BLaER1 (cell line): ENCODE data around the gene KIF26B.
A peak's percentile ranks its signal among the peaks of the same experiment; 100 is the strongest.

ENCODE experiments used
- H3K27ac ChIP-seq: shearing (Covaris generic); formaldehyde crosslinking; 2 replicates; pipeline ENCODE4 v1.8.1; 2022
- H3K27me3 ChIP-seq: shearing (Covaris generic); formaldehyde crosslinking; 2 replicates; pipeline ENCODE4 v1.8.1; 2022
- H3K36me3 ChIP-seq: shearing (Covaris generic); formaldehyde crosslinking; 2 replicates; pipeline ENCODE4 v1.8.1; 2022
- H3K4me1 ChIP-seq: shearing (Covaris generic); formaldehyde crosslinking; 2 replicates; pipeline ENCODE4 v1.8.1; 2022
- H3K4me2 ChIP-seq: shearing (Covaris generic); formaldehyde crosslinking; 2 replicates; pipeline ENCODE4 v1.8.1; 2022
- H3K4me3 ChIP-seq: shearing (Covaris generic); formaldehyde crosslinking; 2 replicates; pipeline ENCODE4 v1.8.1; 2022
- H3K9ac ChIP-seq: shearing (Covaris generic); formaldehyde crosslinking; 2 replicates; pipeline ENCODE4 v1.8.1; 2022
- H3K9me3 ChIP-seq: shearing (Covaris generic); formaldehyde crosslinking; 2 replicates; pipeline ENCODE4 v1.8.1; 2022
- H4K20me1 ChIP-seq: shearing (Covaris generic); formaldehyde crosslinking; 2 replicates; pipeline ENCODE4 v1.8.1; 2022
- Cebpa-rat ChIP-seq: shearing (Covaris generic); IDR thresholded peaks from 2 replicates; pipeline ENCODE4 v1.8.1; 2022

Gene KIF26B

DNA sequence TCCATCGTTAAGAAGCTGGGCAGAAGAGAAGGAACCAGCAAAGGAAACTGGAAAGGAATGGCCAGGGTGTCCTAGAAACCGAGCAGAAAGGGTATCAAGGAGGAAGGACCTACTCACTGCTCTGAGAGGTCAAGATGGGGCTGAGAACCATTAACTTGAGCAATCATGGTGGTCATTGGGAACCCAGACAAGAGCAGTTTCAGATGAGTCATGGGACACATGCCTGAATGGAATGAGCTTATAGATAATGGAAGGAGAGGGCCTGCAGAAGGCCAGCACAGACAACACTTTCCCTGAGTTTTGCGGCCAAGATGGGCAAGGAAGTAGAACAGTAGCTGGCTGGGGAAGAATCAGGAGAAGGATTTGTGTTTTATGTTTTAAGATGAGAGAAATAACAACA lies 383.2 kb downstream of the KIF26B start:
- H3K4me1 ChIP-seq, result no peaks in the 10 kb centered on the region
- H3K4me2 ChIP-seq, result no peak overlapping the region
- H3K9ac ChIP-seq, result no peak overlapping the region
- no peaks in the 10 kb centered on the region for H3K27me3 ChIP-seq
- H4K20me1 ChIP-seq, result no peaks in the 10 kb centered on the region
- no peak for TF ChIP-seq Cebpa-rat
- no peaks in the 10 kb centered on the region for H3K9me3 ChIP-seq
- H3K36me3 ChIP-seq, result no peaks in the 10 kb centered on the region
- no peak overlapping the region for H3K4me3 ChIP-seq
- no peak overlapping the region for H3K27ac ChIP-seq

DNA sequence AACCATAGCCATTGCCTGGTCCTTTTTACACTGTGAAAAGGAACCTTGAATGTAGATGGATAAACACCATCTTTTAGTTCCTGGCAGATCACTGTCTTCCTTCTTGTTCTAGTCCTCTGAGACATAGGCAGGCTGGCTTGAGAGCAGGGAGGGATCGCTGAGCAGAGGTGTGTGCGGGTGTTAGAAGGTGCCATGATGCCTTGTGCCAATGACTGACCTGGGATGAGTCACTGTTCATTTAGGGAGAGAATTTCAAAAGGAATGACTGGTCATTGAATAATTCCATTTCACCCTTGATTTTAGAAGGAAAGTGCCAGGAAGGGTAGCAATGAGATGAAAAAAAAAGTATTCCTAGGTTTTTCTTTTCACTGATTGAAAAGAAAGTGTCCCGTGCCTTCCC lies 383.9 kb downstream of the KIF26B start:
- Histone ChIP-seq H4K20me1 (no peaks in the 10 kb centered on the region), H3K27me3 (no peaks in the 10 kb centered on the region)
- no peak for TF ChIP-seq Cebpa-rat

DNA sequence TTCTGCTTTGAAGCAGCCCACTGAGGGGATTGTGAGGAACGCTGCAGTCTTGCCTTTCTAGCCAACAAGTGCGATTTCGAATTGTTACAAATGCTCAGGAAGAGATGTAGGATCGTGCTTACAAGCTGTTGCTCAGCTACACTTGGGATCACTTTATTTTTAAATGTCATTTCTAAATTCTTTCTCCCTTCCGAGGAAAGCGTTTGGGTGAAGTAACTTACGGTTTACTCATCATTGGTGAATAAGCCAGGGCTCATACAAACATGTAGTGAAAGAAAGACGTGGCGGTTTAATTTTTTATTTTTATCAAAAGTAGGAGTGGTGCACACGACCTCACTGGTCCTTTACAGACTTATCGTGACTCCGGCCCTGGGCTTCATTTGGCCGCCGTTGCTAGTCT lies 386.6 kb downstream of the KIF26B start:
- no peak for TF ChIP-seq Cebpa-rat
- H3K4me3 ChIP-seq, result no peak overlapping the region
- H3K4me1 ChIP-seq, result no peaks in the 10 kb centered on the region
- no peak overlapping the region for H3K9ac ChIP-seq
- no peak overlapping the region for H3K4me2 ChIP-seq
- no peak overlapping the region for H3K27ac ChIP-seq
- H3K36me3 ChIP-seq, result no peaks in the 10 kb centered on the region
- no peaks in the 10 kb centered on the region for H3K9me3 ChIP-seq
- H4K20me1 ChIP-seq, result no peaks in the 10 kb centered on the region
- no peaks in the 10 kb centered on the region for H3K27me3 ChIP-seq

More for the DNA sequence above, 383.9 kb downstream of the KIF26B start:
- Histone ChIP-seq H3K9me3 (no peaks in the 10 kb centered on the region), H3K9ac (no peak overlapping the region), H3K4me3 (no peak overlapping the region), H3K36me3 (no peaks in the 10 kb centered on the region), H3K4me1 (no peaks in the 10 kb centered on the region), H3K4me2 (no peak overlapping the region), H3K27ac (no peak overlapping the region)

DNA sequence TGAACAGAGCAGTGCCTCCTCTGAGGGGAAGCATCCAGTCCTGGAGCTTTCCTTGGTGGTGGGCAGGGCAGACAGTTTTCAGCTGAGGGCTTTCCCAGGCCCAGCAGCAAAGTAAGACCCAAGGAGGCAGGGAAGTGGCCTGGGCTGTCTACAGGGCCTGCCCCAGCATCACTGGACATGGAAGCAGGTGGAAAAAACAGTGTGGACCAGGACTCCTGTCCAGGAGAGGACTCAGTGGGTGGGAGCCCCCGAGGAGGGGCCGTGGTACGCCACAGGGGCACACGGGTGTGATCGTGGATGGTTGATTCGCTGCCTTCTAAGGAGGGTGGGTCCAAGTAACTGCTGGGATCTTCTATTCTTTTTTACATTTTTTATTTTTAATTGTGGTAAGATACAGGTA lies 387.6 kb downstream of the KIF26B start:
- Histone ChIP-seq H3K36me3 (no peaks in the 10 kb centered on the region), H4K20me1 (no peaks in the 10 kb centered on the region)

DNA sequence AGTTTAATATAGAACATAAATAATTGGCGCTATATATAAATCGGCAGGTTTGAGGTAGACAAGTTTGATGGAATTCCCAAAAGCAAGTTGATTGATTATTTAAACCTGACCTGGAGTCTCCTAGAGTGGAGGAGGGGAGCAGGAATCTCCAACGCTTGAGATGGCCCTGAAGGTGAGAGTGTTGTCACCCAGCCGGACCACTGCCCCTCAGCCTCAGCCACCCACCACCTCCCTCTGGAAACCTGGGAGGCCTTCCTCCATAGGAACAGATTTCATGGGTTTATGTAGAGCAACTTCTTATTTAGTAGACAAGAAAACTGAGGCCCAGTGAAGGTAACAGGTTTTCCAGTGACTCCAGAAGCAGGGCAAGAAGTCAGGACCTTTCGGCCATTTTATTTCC lies 389.5 kb downstream of the KIF26B start:
- no peak overlapping the region for H3K27ac ChIP-seq
- no peaks in the 10 kb centered on the region for H3K4me1 ChIP-seq
- no peak overlapping the region for H3K4me3 ChIP-seq
- TF ChIP-seq Cebpa-rat, result no peak
- no peaks in the 10 kb centered on the region for H3K9me3 ChIP-seq
- no peaks in the 10 kb centered on the region for H3K36me3 ChIP-seq
- no peak overlapping the region for H3K4me2 ChIP-seq
- H3K9ac ChIP-seq, result no peak overlapping the region
- H4K20me1 ChIP-seq, result no peaks in the 10 kb centered on the region
- no peaks in the 10 kb centered on the region for H3K27me3 ChIP-seq

More for the DNA sequence above, 387.6 kb downstream of the KIF26B start:
- no peaks in the 10 kb centered on the region for H3K9me3 ChIP-seq
- no peak overlapping the region for H3K27ac ChIP-seq
- no peaks in the 10 kb centered on the region for H3K4me1 ChIP-seq
- no peak overlapping the region for H3K9ac ChIP-seq
- H3K27me3 ChIP-seq, result no peaks in the 10 kb centered on the region
- no peak overlapping the region for H3K4me3 ChIP-seq
- H3K4me2 ChIP-seq, result no peak overlapping the region
- TF ChIP-seq Cebpa-rat, result no peak

DNA sequence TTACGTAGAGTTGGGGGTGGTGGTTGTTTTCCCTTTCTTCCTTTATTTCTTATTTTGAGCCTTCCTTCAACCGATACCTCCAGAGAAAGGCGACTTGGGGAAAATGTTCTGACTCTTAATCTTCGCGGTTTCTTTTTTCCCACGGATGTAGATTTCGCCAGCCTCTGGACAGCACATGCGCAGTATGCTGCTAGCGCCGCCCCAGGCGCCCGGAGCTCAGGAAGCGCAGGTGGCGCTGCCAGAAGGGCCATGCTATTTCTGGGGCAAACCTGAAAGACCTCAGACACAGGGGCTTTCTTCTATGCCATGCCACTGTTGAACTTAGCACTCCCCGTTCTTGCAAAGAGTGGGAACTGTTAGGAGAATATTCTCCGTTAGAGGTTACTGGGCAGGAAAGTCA lies 392.1 kb downstream of the KIF26B start:
- Histone ChIP-seq H3K36me3 (no peaks in the 10 kb centered on the region), H3K9ac (no peak overlapping the region), H3K27me3 (no peaks in the 10 kb centered on the region), H3K4me1 (peaks cover 14% of the 10 kb centered on the region), H3K27ac (no peak overlapping the region), H3K4me2 (no peak overlapping the region), H3K4me3 (no peak overlapping the region), H3K9me3 (no peaks in the 10 kb centered on the region), H4K20me1 (no peaks in the 10 kb centered on the region)
- no peak for TF ChIP-seq Cebpa-rat

DNA sequence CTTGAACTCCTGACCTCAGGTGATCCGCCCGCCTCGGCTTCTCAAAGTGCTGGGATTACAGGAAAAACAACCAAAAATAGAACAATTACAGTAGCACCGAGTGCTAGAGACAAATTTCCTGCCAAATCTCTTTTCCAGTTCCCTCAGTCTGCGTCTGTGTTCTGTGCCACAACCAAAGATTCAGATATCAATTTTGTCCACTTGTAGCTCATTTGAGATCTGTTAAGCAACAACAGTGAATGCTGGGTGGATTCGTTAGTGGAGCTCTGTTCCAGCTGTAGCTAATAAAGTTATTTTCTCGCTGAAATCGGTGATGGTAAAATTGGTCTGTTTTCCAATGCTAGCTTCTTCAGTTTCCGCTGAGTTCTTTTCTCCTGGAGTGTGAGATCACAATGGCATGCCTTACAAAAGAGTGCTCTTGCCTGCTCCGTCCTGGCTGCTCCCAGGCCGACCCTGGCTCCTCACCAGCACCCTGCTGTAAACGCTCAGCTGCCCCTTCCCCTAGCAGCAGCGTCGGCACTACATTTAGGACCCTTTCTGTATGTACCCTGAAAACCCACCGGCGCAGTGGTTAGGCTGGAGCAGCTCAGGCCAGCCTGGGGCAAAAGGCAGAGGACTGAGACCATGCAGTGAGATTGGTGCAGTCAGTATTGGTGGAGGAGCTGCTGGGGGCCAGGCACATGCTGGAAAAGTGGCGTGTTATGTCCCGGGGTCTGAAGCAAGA lies 395.4 kb downstream of the KIF26B start:
- no peaks in the 10 kb centered on the region for H3K36me3 ChIP-seq
- H4K20me1 ChIP-seq, result no peaks in the 10 kb centered on the region
- no peak for TF ChIP-seq Cebpa-rat
- H3K9ac ChIP-seq, result no peak overlapping the region
- no peaks in the 10 kb centered on the region for H3K9me3 ChIP-seq
- peak overlapping the region; percentile 34 for H3K4me2 ChIP-seq
- no peak overlapping the region for H3K4me3 ChIP-seq
- H3K4me1 ChIP-seq, result peaks cover 14% of the 10 kb centered on the region
- no peaks in the 10 kb centered on the region for H3K27me3 ChIP-seq
- no peak overlapping the region for H3K27ac ChIP-seq

DNA sequence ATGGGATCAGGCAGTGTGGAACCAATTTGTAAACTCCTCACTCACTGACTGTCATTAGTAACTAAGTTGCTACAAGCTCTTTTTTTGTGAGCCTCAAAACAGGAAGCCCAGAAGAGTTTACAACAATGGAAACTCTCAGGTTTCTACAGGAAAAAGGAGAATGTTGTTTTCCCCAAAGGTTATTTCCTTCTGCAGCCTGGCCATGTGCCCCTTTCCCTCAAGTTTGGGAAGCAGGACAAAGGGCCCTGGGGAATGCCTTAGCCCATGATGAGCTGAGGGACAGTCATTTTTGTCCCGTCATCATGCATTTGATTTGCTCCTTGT lies 395.9 kb downstream of the KIF26B start:
- Histone ChIP-seq H3K36me3 (no peaks in the 10 kb centered on the region), H3K27ac (no peak overlapping the region), H3K4me3 (no peak overlapping the region), H3K9me3 (no peaks in the 10 kb centered on the region), H3K27me3 (no peaks in the 10 kb centered on the region), H4K20me1 (no peaks in the 10 kb centered on the region), H3K4me2 (peak overlapping the region; percentile 34), H3K4me1 (peaks cover 14% of the 10 kb centered on the region), H3K9ac (no peak overlapping the region)
- TF ChIP-seq Cebpa-rat, result no peak

DNA sequence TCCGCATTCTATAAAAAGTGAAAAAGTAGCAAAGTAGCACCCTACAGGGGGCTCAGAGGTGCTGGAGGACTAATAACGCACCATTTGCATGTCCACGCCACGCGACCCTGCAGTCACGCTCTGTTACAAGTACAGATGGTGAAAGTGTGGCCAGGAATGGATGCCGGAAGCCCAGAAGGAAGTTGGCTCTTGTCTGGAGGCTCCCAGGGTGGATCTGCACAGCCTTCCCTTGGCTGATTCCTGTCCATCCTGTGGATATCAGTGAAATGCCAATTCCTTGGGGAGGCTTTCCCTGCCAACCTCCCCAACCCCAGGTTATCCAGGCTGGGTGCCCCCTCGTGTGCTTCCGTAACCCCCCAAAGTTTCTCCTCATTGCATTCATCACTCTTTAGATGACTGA lies 396.8 kb downstream of the KIF26B start:
- H3K4me1 ChIP-seq, result peaks cover 14% of the 10 kb centered on the region
- H3K9ac ChIP-seq, result no peak overlapping the region
- no peaks in the 10 kb centered on the region for H3K9me3 ChIP-seq
- H3K36me3 ChIP-seq, result no peaks in the 10 kb centered on the region
- H3K4me2 ChIP-seq, result no peak overlapping the region
- H4K20me1 ChIP-seq, result no peaks in the 10 kb centered on the region
- no peaks in the 10 kb centered on the region for H3K27me3 ChIP-seq
- H3K27ac ChIP-seq, result no peak overlapping the region
- no peak overlapping the region for H3K4me3 ChIP-seq
- TF ChIP-seq Cebpa-rat, result no peak

DNA sequence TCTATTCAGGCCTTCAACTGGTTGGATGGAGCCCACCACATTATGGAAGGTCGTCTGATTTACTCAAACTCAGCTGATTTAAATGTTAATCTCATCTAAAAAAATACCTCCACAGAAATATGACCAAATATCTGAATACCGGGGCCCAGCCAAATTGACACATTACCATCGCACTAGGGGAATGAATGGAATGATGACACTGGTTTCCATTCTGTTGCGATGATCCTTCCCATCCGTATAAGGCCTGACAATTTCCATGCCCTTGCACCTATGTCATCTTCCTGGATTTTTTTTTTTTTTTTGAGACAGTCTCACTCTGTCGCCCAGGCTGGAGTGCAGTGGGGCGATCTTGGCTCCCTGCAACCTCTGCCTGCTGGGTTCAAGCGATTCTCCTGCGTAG lies 397.5 kb downstream of the KIF26B start:
- TF ChIP-seq Cebpa-rat, result no peak
- H3K27me3 ChIP-seq, result no peaks in the 10 kb centered on the region
- H3K27ac ChIP-seq, result no peak overlapping the region

DNA sequence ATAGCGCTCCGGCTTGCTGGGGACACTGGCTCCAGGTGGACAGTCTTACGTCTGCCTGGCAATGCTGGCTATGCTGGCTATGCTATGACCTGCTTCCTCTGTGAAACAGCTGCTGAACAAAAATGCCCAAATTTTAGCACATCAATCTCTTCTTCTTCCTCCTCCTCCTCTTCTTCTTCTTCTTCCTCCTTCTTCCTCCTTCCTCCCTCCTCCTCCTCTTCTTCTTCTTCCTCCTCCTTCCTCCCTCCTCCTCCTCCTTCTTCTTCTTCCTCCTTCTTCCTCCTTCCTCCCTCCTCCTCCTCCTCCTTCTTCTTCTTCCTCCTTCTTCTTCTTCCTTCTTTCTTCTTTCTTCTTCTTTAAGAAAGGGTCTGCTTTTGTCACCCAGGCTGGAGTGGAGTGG lies 401.3 kb downstream of the KIF26B start:
- H3K27ac ChIP-seq, result no peak overlapping the region
- no peaks in the 10 kb centered on the region for H3K9me3 ChIP-seq
- H3K9ac ChIP-seq, result no peak overlapping the region
- peaks cover 6% of the 10 kb centered on the region for H3K4me1 ChIP-seq
- H3K4me3 ChIP-seq, result no peak overlapping the region
- no peak overlapping the region for H3K4me2 ChIP-seq
- TF ChIP-seq Cebpa-rat, result no peak
- H3K27me3 ChIP-seq, result no peaks in the 10 kb centered on the region
- H4K20me1 ChIP-seq, result no peaks in the 10 kb centered on the region
- H3K36me3 ChIP-seq, result no peaks in the 10 kb centered on the region

More for the DNA sequence above, 397.5 kb downstream of the KIF26B start:
- peaks cover 14% of the 10 kb centered on the region for H3K4me1 ChIP-seq
- no peaks in the 10 kb centered on the region for H3K36me3 ChIP-seq
- no peaks in the 10 kb centered on the region for H4K20me1 ChIP-seq
- no peak overlapping the region for H3K9ac ChIP-seq
- no peak overlapping the region for H3K4me3 ChIP-seq
- no peak overlapping the region for H3K4me2 ChIP-seq
- H3K9me3 ChIP-seq, result no peaks in the 10 kb centered on the region
